Myocyte (in vitro differentiated cells): Measurements from ENCODE around the gene SORBS1. TPM values are rescaled to one million over a fixed set of nuclear protein-coding genes. Genes with fewer than 3 reads are reported as not detected.

Experiments
- DNase-seq: peaks from one replicate; pipeline ENCODE4 v3.0.0-alpha.2; 2012; ENCODE audit warnings: low read depth
- total RNA-seq: library from RNA; depleted of rRNA; stranded (reverse); fragments of >200 nt; gene quantifications from 2 replicates; pipeline ENCODE4 v1.2.3, GENCODE V29; 2014

SORBS1 gene
- total RNA-seq, 1 donor from 2014 or later = 112 TPM

- no peak for DNase-seq
Measured at GRCh38 chr10:95328013-95328412, 233.2 kb downstream of the SORBS1 start.

DNA sequence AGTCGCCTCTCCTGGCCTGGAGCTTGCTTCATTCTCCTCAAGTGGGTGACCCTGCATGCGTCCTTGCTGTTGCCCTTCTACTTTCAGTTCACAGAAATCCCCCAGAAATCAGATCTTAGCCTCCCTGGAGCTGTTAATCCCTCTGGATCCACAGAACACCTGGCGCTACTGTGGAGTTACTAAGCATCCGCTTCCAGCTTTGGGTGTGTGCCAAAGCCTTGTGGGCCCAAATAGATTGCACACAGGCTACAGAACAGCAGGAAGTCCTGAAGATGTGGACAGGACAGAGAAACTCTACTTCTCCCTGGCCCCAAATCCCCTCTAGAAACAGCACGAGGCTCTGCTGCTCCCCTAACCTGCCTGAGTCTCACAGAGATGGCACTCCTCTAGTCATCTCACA is 233.8 kb downstream of the SORBS1 start:
- DNase-seq = peak; percentile 77

GRCh38 chr10:95326396-95326795 is 234.8 kb downstream of the SORBS1 start:
- no peak for DNase-seq

DNA sequence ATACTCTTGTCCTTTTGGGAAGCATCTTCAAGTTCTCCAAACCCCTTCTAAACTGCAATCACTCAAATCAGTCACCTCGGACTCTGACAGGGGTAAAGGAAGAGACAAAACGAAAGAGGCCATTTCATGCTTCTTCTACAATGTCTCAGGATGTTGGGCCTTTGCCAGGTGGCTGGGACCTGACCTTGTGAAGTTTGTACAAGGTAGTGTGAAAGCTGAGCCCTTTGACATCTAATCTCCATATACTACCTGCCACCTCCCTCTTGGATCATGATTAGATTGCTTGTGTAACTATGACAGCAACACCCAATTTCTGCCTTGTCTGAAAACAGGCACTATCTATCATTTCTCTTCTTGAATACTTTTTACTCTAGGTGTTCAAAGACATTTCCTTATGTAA is 235.3 kb downstream of the SORBS1 start:
- no peak for DNase-seq

GRCh38 chr10:95324436-95325268 is 236.5 kb downstream of the SORBS1 start:
- DNase-seq = no peak

DNA sequence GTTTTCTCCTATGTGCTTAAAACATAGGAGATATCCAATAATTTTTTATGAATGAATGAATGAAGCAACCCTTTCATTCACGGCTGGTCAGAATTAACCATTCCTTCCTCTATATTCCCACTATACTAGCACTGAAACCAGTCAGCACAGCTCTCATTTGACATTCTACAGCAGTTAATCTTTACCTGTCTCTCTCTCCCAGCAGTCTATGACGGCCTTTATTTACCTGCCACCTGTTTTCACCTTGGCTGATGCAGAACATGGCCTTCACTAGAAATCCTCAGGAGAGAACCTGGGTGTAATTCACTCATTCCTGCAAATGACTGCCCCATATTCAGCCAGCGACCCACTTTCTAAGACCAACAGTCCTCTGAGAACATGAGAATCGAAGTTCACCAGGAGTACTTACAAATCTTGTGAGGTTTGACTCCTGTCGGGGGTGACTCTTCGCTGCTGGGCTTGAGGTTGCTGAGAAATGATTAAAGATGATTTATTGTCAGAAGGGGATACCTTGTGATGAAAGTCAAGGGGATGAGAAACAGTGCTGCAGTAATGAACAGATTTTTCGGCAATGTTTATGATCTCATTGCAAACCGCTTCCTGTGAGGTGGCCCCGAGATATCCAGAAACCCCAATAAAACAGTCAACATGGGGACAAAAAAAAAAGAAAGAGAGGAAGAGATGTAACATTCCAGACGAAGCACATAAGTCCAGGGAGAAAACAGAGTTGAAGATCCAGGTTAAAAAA is 239.4 kb downstream of the SORBS1 start:
- no peak for DNase-seq

GRCh38 chr10:95319239-95319638 is 241.9 kb downstream of the SORBS1 start:
- DNase-seq = peak; percentile 69

DNA sequence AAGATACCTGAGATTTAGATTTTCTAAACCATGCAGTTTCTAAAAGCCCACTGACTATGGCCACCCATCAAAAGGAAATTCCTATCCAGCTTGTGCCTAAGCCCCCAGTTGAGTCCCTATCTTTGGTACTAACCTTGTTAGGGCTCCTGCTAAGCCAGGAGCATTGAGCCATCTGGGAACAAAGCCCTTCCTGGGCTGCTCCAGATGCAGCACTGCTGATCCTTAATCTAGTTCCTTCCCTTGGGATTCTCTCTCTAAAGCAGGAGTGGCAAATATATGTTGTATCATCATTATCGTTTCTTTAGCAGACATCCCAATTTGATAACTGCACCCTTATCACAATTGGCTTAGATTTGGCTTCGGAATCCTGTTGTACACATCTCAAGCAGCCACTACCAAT is 245.7 kb downstream of the SORBS1 start:
- no peak for DNase-seq

DNA sequence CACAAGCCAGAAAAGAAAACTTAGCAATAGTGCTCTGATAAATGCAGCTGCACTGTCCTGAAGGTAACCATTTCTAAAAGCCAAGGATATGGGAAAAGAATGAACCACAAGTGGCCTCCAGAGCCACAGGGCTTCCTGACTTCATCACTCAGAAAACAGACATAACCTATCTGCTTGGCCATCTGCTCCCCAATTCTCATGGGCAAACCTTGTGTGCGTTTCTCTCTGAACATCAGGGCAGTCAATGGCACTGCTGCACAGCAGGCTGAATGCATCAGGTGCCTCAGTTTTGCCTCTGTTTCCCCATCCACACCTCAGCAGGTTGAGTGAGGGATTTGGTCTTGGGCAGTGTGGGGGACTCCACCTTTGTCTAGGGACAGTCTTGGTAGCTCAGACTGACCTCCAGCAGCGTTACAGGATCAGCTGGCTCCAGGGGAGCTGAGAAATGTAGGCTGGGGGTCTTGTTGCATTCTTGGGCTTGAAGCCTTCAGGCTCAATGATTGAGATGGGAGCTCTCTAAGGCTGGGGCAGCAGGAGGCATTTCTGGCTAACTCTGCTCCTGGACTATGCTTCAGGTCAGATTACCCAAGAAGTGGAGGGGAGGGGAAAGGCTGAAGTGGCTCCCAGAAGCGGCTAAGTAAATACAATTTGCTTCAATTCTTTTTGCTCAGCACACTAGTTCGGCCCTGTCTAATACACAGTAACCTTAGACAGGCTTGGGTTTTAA is 246.8 kb downstream of the SORBS1 start:
- no peak for DNase-seq

DNA sequence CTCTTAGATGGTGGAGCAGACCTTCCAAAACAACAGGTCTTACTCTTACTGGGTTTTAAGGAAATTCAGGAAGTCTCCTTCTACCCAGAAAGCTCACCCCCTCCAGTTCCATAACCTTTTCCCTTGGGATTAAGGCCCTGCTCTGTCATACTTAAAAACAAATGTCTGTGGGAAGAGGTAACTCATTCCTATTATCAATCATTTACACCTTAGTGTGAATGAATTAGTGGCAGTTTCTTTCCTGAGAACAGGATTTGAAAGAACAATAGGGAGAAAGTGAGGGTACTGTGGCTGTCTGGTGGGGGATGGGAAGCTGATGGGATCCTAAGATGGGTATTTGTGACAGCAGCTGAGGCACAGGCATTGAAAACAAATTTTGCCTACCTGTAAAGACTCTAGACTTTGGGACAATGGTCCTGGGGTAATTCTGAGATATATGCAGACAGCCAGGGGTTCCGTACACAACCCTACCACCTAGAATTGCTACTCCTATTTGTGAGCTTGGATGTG is 248.1 kb downstream of the SORBS1 start:
- DNase-seq = no peak

- DNase-seq = no peak
Measured at GRCh38 chr10:95312257-95312656, 248.9 kb downstream of the SORBS1 start.

GRCh38 chr10:95309958-95310357 is 251.2 kb downstream of the SORBS1 start:
- DNase-seq = no peak

GRCh38 chr10:95308389-95309302 is 252.5 kb downstream of the SORBS1 start:
- peak; percentile 93 for DNase-seq

- no peak for DNase-seq
Measured at GRCh38 chr10:95306851-95307250, 254.3 kb downstream of the SORBS1 start.

- DNase-seq = no peak
Measured at GRCh38 chr10:95306318-95306650, 254.9 kb downstream of the SORBS1 start.

GRCh38 chr10:95305606-95306317 is 255.4 kb downstream of the SORBS1 start:
- no peak for DNase-seq

- DNase-seq = no peak
Measured at GRCh38 chr10:95304976-95305375, 256.2 kb downstream of the SORBS1 start.

- no peak for DNase-seq
Measured at GRCh38 chr10:95304463-95304862, 256.7 kb downstream of the SORBS1 start.

DNA sequence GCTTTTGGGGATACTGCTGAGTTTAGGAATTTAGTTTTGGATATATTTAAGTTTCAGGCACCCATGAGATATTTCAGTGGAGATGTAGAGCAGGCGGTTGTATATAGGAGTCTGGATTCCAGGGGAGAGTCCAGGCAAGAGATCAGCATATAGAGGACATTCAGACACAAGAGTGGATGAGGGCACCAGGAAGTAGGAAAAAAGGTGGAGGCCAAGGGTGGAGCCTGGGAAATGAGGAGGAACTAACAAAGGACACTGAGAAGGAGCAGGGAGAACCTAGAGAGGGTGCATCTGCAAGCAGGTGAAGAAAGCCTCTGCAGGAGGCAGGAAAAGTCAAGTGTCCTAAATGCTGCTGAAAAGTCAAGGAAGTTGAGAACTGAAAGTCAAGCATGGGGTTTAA is 257.2 kb downstream of the SORBS1 start:
- DNase-seq = no peak

DNA sequence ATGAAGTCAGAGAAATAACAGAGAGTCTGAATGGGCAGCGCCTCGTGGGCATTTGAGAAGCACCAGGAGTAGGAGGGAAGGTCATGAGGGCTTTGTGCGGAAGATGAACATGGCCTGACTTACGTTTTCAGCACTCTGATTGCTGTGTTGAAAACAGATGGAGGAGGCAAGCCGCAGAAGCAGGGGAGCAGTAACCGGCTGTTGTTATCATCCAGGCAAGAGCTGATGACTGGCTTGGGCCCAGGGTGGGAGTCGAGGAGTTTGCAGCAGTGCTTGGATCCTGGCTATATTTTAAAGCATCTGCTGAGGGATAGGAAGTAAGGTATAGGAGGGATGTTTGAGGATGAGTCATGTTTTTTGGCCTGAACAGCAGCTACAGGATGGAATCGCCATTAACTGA is 257.6 kb downstream of the SORBS1 start:
- no peak for DNase-seq
